OCI-LY3 (cell line): ENCODE measurements around the gene RSBN1L.

Experiments used
- H2AFZ ChIP-seq: fragments of 200-600, 300-600 bp; shearing (Covaris generic); 2 replicates; pipeline ENCODE4 v1.6.0; 2014; ENCODE audit warnings: antibody characterized with exemption, low read depth, low read length
- H3K27ac ChIP-seq: fragments of 200-600, 300-600 bp; sonication (generic); 2 replicates; pipeline ENCODE4 v1.5.1; 2014; ENCODE audit warnings: mild to moderate bottlenecking, low read length, moderate library complexity, mixed read lengths
- H3K27me3 ChIP-seq: fragments of 200-600, 300-600 bp; sonication (generic); 2 replicates; pipeline ENCODE4 v1.6.1; 2014; ENCODE audit warnings: low read depth, low read length, mixed read lengths
- H3K36me3 ChIP-seq: fragments of 200-600, 300-600 bp; sonication (generic); replicated peaks from 2 replicates; pipeline ENCODE3; 2014; ENCODE audit warnings: low read depth, low read length, mixed read lengths
- H3K4me1 ChIP-seq: fragments of 300-600, 200-600 bp; sonication (generic); 2 replicates; pipeline ENCODE4 v1.6.1; 2014; ENCODE audit warnings: low read length, mixed read lengths
- H3K4me2 ChIP-seq: fragments of 200-600, 300-600 bp; sonication (generic); 2 replicates; pipeline ENCODE4 v1.6.1; 2014; ENCODE audit warnings: low read length, mixed read lengths
- H3K4me3 ChIP-seq: fragments of 300-600, 200-600 bp; sonication (generic); 2 replicates; pipeline ENCODE4 v1.5.1; 2014; ENCODE audit warnings: antibody characterized with exemption, mild to moderate bottlenecking, low read length, moderate library complexity
- H3K79me2 ChIP-seq: fragments of 300-600, 200-600 bp; shearing (Covaris generic); 2 replicates; pipeline ENCODE4 v1.6.1; 2014; ENCODE audit warnings: mild to moderate bottlenecking, low read length, mixed read lengths
- H3K9ac ChIP-seq: fragments of 300-600, 200-600 bp; shearing (Covaris generic); 2 replicates; pipeline ENCODE4 v1.6.0; 2014; ENCODE audit warnings: mild to moderate bottlenecking, low read length, moderate library complexity
- H3K9me3 ChIP-seq: fragments of 200-600, 300-600 bp; shearing (Covaris generic); 2 replicates; pipeline ENCODE4 v1.6.1; 2014; ENCODE audit warnings: low read length, mixed read lengths; ENCODE audit not compliant: insufficient read depth
- H4K20me1 ChIP-seq: fragments of 200-600, 300-600 bp; sonication (generic); 2 replicates; pipeline ENCODE4 v1.6.1; 2016; ENCODE audit warnings: low read length, mixed read lengths; ENCODE audit not compliant: insufficient read depth
- EZH2phosphoT487 ChIP-seq: fragments of 200-600 bp; shearing (Covaris generic); IDR thresholded peaks from 2 replicates; pipeline ENCODE4 v1.6.1; 2018; ENCODE audit warnings: antibody characterized with exemption, mixed run types, low read depth
- TF ChIP-seq, protein P1 (sequence below): fragments of 200-600, 300-600 bp; sonication (generic); IDR thresholded peaks from 2 replicates; pipeline ENCODE4 v1.5.1; 2014; ENCODE audit warnings: antibody characterized with exemption, low read length, low read depth

Gene RSBN1L

DNA sequence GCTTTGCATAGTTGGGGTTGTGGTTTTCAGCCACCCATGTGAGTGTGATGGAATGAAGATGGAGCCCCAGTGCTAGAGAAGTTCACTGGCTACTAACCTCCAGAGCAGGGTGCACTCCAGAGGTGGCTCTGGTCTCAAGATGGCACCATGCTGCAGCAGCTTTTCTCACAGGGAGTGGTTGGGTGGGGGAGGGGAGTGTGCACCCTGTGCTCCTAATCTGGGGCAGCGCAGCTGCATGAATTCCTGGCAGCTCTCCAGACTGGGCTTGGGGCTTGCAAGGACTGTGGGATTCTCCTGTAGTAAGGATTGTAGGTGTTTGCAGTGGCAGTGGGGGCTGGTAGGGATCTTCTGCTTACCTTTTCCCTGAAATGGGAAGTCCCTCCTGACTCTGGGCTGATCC is 126.0 kb downstream of the RSBN1L start:
- no peak for TF ChIP-seq EZH2phosphoT487
- TF ChIP-seq, protein P1, sequence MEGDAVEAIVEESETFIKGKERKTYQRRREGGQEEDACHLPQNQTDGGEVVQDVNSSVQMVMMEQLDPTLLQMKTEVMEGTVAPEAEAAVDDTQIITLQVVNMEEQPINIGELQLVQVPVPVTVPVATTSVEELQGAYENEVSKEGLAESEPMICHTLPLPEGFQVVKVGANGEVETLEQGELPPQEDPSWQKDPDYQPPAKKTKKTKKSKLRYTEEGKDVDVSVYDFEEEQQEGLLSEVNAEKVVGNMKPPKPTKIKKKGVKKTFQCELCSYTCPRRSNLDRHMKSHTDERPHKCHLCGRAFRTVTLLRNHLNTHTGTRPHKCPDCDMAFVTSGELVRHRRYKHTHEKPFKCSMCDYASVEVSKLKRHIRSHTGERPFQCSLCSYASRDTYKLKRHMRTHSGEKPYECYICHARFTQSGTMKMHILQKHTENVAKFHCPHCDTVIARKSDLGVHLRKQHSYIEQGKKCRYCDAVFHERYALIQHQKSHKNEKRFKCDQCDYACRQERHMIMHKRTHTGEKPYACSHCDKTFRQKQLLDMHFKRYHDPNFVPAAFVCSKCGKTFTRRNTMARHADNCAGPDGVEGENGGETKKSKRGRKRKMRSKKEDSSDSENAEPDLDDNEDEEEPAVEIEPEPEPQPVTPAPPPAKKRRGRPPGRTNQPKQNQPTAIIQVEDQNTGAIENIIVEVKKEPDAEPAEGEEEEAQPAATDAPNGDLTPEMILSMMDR, result no peak
- no peak overlapping the region for H2AFZ ChIP-seq
- 0 out of 2 replicates have a peak, but pooled peaks cover 6% of the 10 kb centered on the region for H4K20me1 ChIP-seq
- no peak overlapping the region for H3K27ac ChIP-seq
- no peaks in the 10 kb centered on the region for H3K27me3 ChIP-seq
- peaks cover 23% of the 10 kb centered on the region for H3K4me1 ChIP-seq
- no peak overlapping the region for H3K9ac ChIP-seq
- H3K4me3 ChIP-seq, result no peak overlapping the region
- peaks cover 66% of the 10 kb centered on the region for H3K79me2 ChIP-seq
- no peak overlapping the region for H3K4me2 ChIP-seq
- H3K36me3 ChIP-seq, result peaks cover 62% of the 10 kb centered on the region
- H3K9me3 ChIP-seq, result peaks cover 41% of the 10 kb centered on the region

DNA sequence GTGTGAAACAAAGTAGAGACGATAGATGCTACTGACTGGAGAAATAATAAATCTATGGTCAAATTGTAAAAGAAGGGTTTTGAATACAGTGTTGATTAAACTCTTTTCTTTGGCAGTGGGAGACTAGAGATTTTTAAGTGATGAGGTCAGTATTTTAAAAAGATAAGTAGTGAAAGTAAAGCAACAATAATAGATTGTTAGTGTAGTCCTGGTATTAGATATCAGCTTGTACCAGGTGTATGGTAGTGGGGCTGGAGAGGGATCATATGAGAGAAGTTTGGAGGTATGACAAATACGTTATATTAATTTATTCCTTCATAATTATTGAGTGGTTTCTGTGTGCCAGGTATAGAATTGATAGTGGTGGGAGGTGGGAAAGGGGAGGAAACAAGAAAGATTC is 127.5 kb downstream of the RSBN1L start:
- Histone ChIP-seq H3K79me2 (peaks cover 70% of the 10 kb centered on the region), H4K20me1 (0 out of 2 replicates have a peak, but pooled peaks cover 6% of the 10 kb centered on the region), H3K4me2 (peak overlapping the region; percentile 59), H3K9ac (no peak overlapping the region), H3K4me3 (peak overlapping the region; percentile 30), H3K9me3 (peaks cover 38% of the 10 kb centered on the region), H2AFZ (no peak overlapping the region), H3K4me1 (peaks cover 34% of the 10 kb centered on the region), H3K36me3 (peaks cover 54% of the 10 kb centered on the region), H3K27ac (peak overlapping the region; percentile 61), H3K27me3 (no peaks in the 10 kb centered on the region)
- TF ChIP-seq, protein P1, result no peak
- TF ChIP-seq EZH2phosphoT487, result no peak

DNA sequence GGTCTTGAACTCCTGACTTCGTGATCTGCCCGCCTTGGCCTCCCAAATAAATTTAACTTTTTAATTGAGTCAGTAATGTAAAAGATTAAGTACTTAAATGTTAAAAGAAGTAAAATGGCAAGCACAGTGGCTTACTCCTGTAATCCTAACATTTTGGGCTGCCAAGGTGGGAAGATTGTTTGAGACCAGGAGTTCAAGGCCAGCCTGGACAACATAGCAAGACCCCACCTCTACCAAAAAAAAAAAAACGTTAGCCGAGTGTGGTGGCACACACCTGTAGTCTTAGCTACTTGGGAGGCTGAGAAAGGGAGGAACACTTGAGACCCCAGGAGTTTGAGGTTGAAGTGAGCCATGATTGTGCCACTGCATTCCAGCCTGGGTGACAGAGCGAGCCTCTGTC is 128.4 kb downstream of the RSBN1L start:
- no peak for TF ChIP-seq EZH2phosphoT487
- TF ChIP-seq, protein P1, result no peak
- H3K36me3 ChIP-seq, result peaks cover 47% of the 10 kb centered on the region
- H3K9me3 ChIP-seq, result peaks cover 33% of the 10 kb centered on the region
- H3K79me2 ChIP-seq, result peaks cover 66% of the 10 kb centered on the region
- no peak overlapping the region for H3K4me3 ChIP-seq
- H2AFZ ChIP-seq, result no peak overlapping the region
- H3K27me3 ChIP-seq, result no peaks in the 10 kb centered on the region
- H3K4me1 ChIP-seq, result peaks cover 34% of the 10 kb centered on the region
- peak overlapping the region; percentile 59 for H3K4me2 ChIP-seq
- 0 out of 2 replicates have a peak, but pooled peaks cover 6% of the 10 kb centered on the region for H4K20me1 ChIP-seq
- H3K27ac ChIP-seq, result peak overlapping the region; percentile 61
- H3K9ac ChIP-seq, result no peak overlapping the region

DNA sequence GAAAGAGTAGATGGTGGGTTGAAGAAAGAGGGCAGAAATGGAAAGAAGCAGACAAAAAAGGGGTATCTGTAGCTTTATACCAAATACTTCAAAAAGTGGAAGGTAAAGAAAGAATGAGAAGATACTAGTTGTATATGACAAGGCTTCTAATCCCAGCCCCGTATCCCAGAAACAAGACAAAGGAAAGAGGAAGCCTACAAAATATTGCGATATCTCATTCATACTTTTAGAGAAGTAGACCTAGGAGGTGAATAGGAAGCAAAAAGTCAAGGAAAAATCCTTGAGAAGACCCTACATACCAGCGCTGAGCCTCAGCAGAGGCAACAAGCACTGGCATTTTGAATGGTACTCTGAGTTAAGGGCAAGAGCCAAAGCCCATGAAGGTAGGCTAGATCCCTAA is 128.9 kb downstream of the RSBN1L start:
- H3K4me3 ChIP-seq, result no peak overlapping the region
- 0 out of 2 replicates have a peak, but pooled peaks cover 6% of the 10 kb centered on the region for H4K20me1 ChIP-seq
- peaks cover 31% of the 10 kb centered on the region for H3K9me3 ChIP-seq
- peaks cover 46% of the 10 kb centered on the region for H3K36me3 ChIP-seq
- H2AFZ ChIP-seq, result no peak overlapping the region
- H3K4me2 ChIP-seq, result no peak overlapping the region
- no peak for TF ChIP-seq EZH2phosphoT487
- TF ChIP-seq, protein P1, result no peak
- no peak overlapping the region for H3K9ac ChIP-seq
- H3K27me3 ChIP-seq, result no peaks in the 10 kb centered on the region
- peaks cover 34% of the 10 kb centered on the region for H3K4me1 ChIP-seq
- no peak overlapping the region for H3K27ac ChIP-seq
- peaks cover 66% of the 10 kb centered on the region for H3K79me2 ChIP-seq
